GM18517 (cell line): ENCODE data around the gene TOP2A.

ENCODE experiments used
- ATAC-seq: cut with Tn5 transposase; IDR thresholded peaks from one replicate; pipeline ENCODE4 v1.9.1; 2021; ENCODE audit warnings: mild to moderate bottlenecking, moderate library complexity; ENCODE audit not compliant: unreplicated experiment

The TOP2A gene

GRCh38 chr17:40361063-40361924, 56.4 kb downstream of the TOP2A start:
- no peak for ATAC-seq

- no peak for ATAC-seq
Observed at GRCh38 chr17:40360091-40360490, 57.6 kb downstream of the TOP2A start.

- ATAC-seq, result no peak
Observed at GRCh38 chr17:40358323-40359038, 59.2 kb downstream of the TOP2A start.

GRCh38 chr17:40356990-40357881, 60.5 kb downstream of the TOP2A start:
- no peak for ATAC-seq

GRCh38 chr17:40355804-40356758, 61.6 kb downstream of the TOP2A start:
- ATAC-seq, result no peak

- ATAC-seq, result no peak
Observed at GRCh38 chr17:40355123-40355803, 62.4 kb downstream of the TOP2A start.

- no peak for ATAC-seq
Observed at GRCh38 chr17:40354221-40355122, 63.2 kb downstream of the TOP2A start.

- no peak for ATAC-seq
Observed at GRCh38 chr17:40352779-40353394, 64.8 kb downstream of the TOP2A start.

GRCh38 chr17:40352237-40352778, 65.4 kb downstream of the TOP2A start:
- no peak for ATAC-seq

GRCh38 chr17:40351359-40352236, 66.1 kb downstream of the TOP2A start:
- no peak for ATAC-seq

- ATAC-seq, result no peak
Observed at GRCh38 chr17:40350689-40351358, 66.9 kb downstream of the TOP2A start.

GRCh38 chr17:40349895-40350688, 67.6 kb downstream of the TOP2A start:
- no peak for ATAC-seq

- ATAC-seq, result no peak
Observed at GRCh38 chr17:40349477-40349894, 68.2 kb downstream of the TOP2A start.

GRCh38 chr17:40348562-40349476, 68.9 kb downstream of the TOP2A start:
- ATAC-seq, result no peak
